Dendritic cell treated with granulocyte-macrophage colony-stimulating factor and Interleukin-4, amounts not matched to agents 40 ng/mL and 50 ng/mL, for 4 days (primary cell): ENCODE results near the gene TUG1.

Source experiments
- H3K27ac Mint-ChIP-seq: one replicate; pipeline ENCODE4 v1.8.0; 2022; ENCODE audit warnings: mild to moderate bottlenecking, mixed read lengths
- H3K27me3 Mint-ChIP-seq: one replicate; pipeline ENCODE4 v1.8.0; 2022; ENCODE audit warnings: mild to moderate bottlenecking, mixed read lengths
- H3K36me3 Mint-ChIP-seq: one replicate; pipeline ENCODE4 v1.8.0; 2022; ENCODE audit warnings: low read depth, mixed read lengths
- H3K4me1 Mint-ChIP-seq: one replicate; pipeline ENCODE4 v1.8.0; 2022; ENCODE audit warnings: low read depth, mixed read lengths
- H3K4me3 Mint-ChIP-seq: one replicate; pipeline ENCODE4 v1.8.0; 2022; ENCODE audit warnings: mild to moderate bottlenecking, moderate library complexity, mixed read lengths
- H3K9me3 Mint-ChIP-seq: one replicate; pipeline ENCODE4 v1.8.0; 2022; ENCODE audit warnings: mixed read lengths
- intact Hi-C: fragments of 100-400 bp; cut with micrococcal nuclease; formaldehyde crosslinking; loops from one replicate; pipeline ENCODE4 v1.15.0; 2022

Gene TUG1

GRCh38 chr22:30964858-30965257, 4.2 kb upstream of the TUG1 start:
- no peaks in the 10 kb centered on the region for H3K27me3 Mint-ChIP-seq
- H3K4me3 Mint-ChIP-seq, result no peak overlapping the region
- peaks cover 30% of the 10 kb centered on the region for H3K36me3 Mint-ChIP-seq
- intact Hi-C loops, result loop anchor here (5.0 kb wide), 1 partner anchor 117 kb away; the partner anchor contains the start of gene SMTN
- H3K27ac Mint-ChIP-seq, result no peak overlapping the region
- H3K4me1 Mint-ChIP-seq, result peaks cover 9% of the 10 kb centered on the region
- H3K9me3 Mint-ChIP-seq, result no peaks in the 10 kb centered on the region

GRCh38 chr22:30968015-30968923, 796 bp upstream of the TUG1 start, which contains the start of gene MORC2:
MORC2 (minus strand) TSS chr22:30968774; CDS start chr22:30967889, 885 bp downstream.
- no peaks in the 10 kb centered on the region for H3K27me3 Mint-ChIP-seq
- peaks cover 20% of the 10 kb centered on the region for H3K9me3 Mint-ChIP-seq
- intact Hi-C loops, result loop anchor here (5.0 kb wide), 1 partner anchor 114 kb away; the partner anchor contains the start of gene SMTN
- peaks cover 39% of the 10 kb centered on the region for H3K4me1 Mint-ChIP-seq
- peak within 1 kb of the TSS; percentile 84 for H3K27ac Mint-ChIP-seq
- peak within 1 kb of the TSS; percentile 85 for H3K4me3 Mint-ChIP-seq
- peaks cover 64% of the 10 kb centered on the region for H3K36me3 Mint-ChIP-seq

- intact Hi-C loops, result loop anchor here (5.0 kb wide), 1 partner anchor 113 kb away; the partner anchor contains the start of gene SMTN
- H3K4me3 Mint-ChIP-seq, result peak overlapping the region; percentile 85
- no peaks in the 10 kb centered on the region for H3K27me3 Mint-ChIP-seq
- peak overlapping the region; percentile 84 for H3K27ac Mint-ChIP-seq
- peaks cover 28% of the 10 kb centered on the region for H3K9me3 Mint-ChIP-seq
- peaks cover 31% of the 10 kb centered on the region for H3K4me1 Mint-ChIP-seq
- H3K36me3 Mint-ChIP-seq, result peaks cover 78% of the 10 kb centered on the region
Measured at GRCh38 chr22:30969532-30970355, 679 bp downstream of the TUG1 start.

- Mint-ChIP-seq H3K9me3 (peaks cover 34% of the 10 kb centered on the region), H3K27me3 (no peaks in the 10 kb centered on the region), H3K4me3 (peak overlapping the region; percentile 85), H3K4me1 (peaks cover 31% of the 10 kb centered on the region), H3K27ac (peak overlapping the region; percentile 84), H3K36me3 (peaks cover 85% of the 10 kb centered on the region)
- intact Hi-C loops, result no loop called here
Measured at GRCh38 chr22:30970356-30970746, 1.3 kb downstream of the TUG1 start.

GRCh38 chr22:30978304-30978962, 9.4 kb downstream of the TUG1 start:
- Mint-ChIP-seq H3K9me3 (peaks cover 77% of the 10 kb centered on the region), H3K4me3 (no peak overlapping the region), H3K27me3 (no peaks in the 10 kb centered on the region), H3K4me1 (no peaks in the 10 kb centered on the region), H3K27ac (no peak overlapping the region), H3K36me3 (peaks cover 36% of the 10 kb centered on the region)
- intact Hi-C loops, result no loop called here

- Mint-ChIP-seq H3K27me3 (no peaks in the 10 kb centered on the region), H3K27ac (no peak overlapping the region), H3K4me1 (no peaks in the 10 kb centered on the region), H3K9me3 (peaks cover 68% of the 10 kb centered on the region), H3K4me3 (no peak overlapping the region), H3K36me3 (peaks cover 21% of the 10 kb centered on the region)
- intact Hi-C loops, result no loop called here
Measured at GRCh38 chr22:30979932-30980331, 10.9 kb downstream of the TUG1 start.

GRCh38 chr22:30982512-30982911, 13.4 kb downstream of the TUG1 start:
- Mint-ChIP-seq H3K27me3 (no peaks in the 10 kb centered on the region), H3K4me1 (no peaks in the 10 kb centered on the region), H3K27ac (no peak overlapping the region), H3K36me3 (peaks cover 4% of the 10 kb centered on the region), H3K4me3 (no peak overlapping the region), H3K9me3 (peaks cover 42% of the 10 kb centered on the region)
- intact Hi-C loops, result no loop called here

- no peaks in the 10 kb centered on the region for H3K36me3 Mint-ChIP-seq
Measured at GRCh38 chr22:30984317-30984716, 15.3 kb downstream of the TUG1 start.

GRCh38 chr22:30985561-30986208, 16.6 kb downstream of the TUG1 start:
- Mint-ChIP-seq H3K4me3 (no peak overlapping the region), H3K36me3 (no peaks in the 10 kb centered on the region), H3K27ac (no peak overlapping the region), H3K9me3 (peaks cover 23% of the 10 kb centered on the region), H3K4me1 (peaks cover 18% of the 10 kb centered on the region), H3K27me3 (no peaks in the 10 kb centered on the region)
- intact Hi-C loops, result no loop called here

More at GRCh38 chr22:30984317-30984716, 15.3 kb downstream of the TUG1 start:
- Mint-ChIP-seq H3K4me1 (peaks cover 7% of the 10 kb centered on the region), H3K27ac (no peak overlapping the region), H3K9me3 (peaks cover 29% of the 10 kb centered on the region), H3K4me3 (no peak overlapping the region), H3K27me3 (no peaks in the 10 kb centered on the region)
- intact Hi-C loops, result no loop called here

- H3K27ac Mint-ChIP-seq, result no peak overlapping the region
Measured at GRCh38 chr22:30989474-30989873, 20.4 kb downstream of the TUG1 start.

GRCh38 chr22:30990690-30991089, 21.6 kb downstream of the TUG1 start:
- H3K27ac Mint-ChIP-seq, result no peak overlapping the region
- intact Hi-C loops, result no loop called here
- H3K4me1 Mint-ChIP-seq, result peaks cover 30% of the 10 kb centered on the region
- no peaks in the 10 kb centered on the region for H3K27me3 Mint-ChIP-seq
- peaks cover 7% of the 10 kb centered on the region for H3K9me3 Mint-ChIP-seq
- H3K4me3 Mint-ChIP-seq, result no peak overlapping the region
- H3K36me3 Mint-ChIP-seq, result no peaks in the 10 kb centered on the region

More at GRCh38 chr22:30989474-30989873, 20.4 kb downstream of the TUG1 start:
- Mint-ChIP-seq H3K4me1 (peaks cover 19% of the 10 kb centered on the region), H3K9me3 (peaks cover 7% of the 10 kb centered on the region), H3K27me3 (no peaks in the 10 kb centered on the region), H3K36me3 (no peaks in the 10 kb centered on the region), H3K4me3 (no peak overlapping the region)
- intact Hi-C loops, result no loop called here

- Mint-ChIP-seq H3K27me3 (no peaks in the 10 kb centered on the region), H3K27ac (no peak overlapping the region), H3K4me3 (no peak overlapping the region), H3K36me3 (no peaks in the 10 kb centered on the region), H3K9me3 (peaks cover 7% of the 10 kb centered on the region), H3K4me1 (peaks cover 46% of the 10 kb centered on the region)
- intact Hi-C loops, result no loop called here
Measured at GRCh38 chr22:30992565-30992964, 23.5 kb downstream of the TUG1 start.

- Mint-ChIP-seq H3K36me3 (no peaks in the 10 kb centered on the region), H3K4me1 (peaks cover 40% of the 10 kb centered on the region), H3K4me3 (no peak overlapping the region), H3K27me3 (no peaks in the 10 kb centered on the region), H3K9me3 (peaks cover 7% of the 10 kb centered on the region), H3K27ac (no peak overlapping the region)
- intact Hi-C loops, result no loop called here
Measured at GRCh38 chr22:30994960-30995359, 25.9 kb downstream of the TUG1 start.
